Right lobe of liver (tissue), 6 donors: ENCODE results near the gene OPCML. TPM values are rescaled to one million over a fixed set of nuclear protein-coding genes. Genes with fewer than 3 reads are reported as not detected.

Experiments used
- ATAC-seq, 4 donors: fragments of 200-7000 bp; cut with Tn5 transposase; one replicate each; pipeline ENCODE4 v1.9.1; 2020; ENCODE audit warnings: mild to moderate bottlenecking in 4 of 4, moderate library complexity in 4 of 4
- DNase-seq, 3 donors: peaks; one replicate each; pipeline ENCODE4 v3.0.0-alpha.2; 2020
- H3K27ac ChIP-seq, 3 donors: fragments of 200-600 bp; one replicate each; pipeline ENCODE4 v1.8.0; 2022
- H3K27me3 ChIP-seq, 2 donors: fragments of 200-600 bp; one replicate each; pipeline ENCODE4 v1.8.0; 2022
- H3K36me3 ChIP-seq, 4 donors: fragments of 200-600 bp; sonication (generic) in 1 of 4; one replicate each; pipeline versions ENCODE4 v1.5.1 to v1.8.0; 2017 to 2022; ENCODE audit warnings: control low read depth in 1 of 4
- H3K4me1 ChIP-seq, 4 donors: fragments of 200-600 bp; sonication (generic) in 1 of 4; one replicate each; pipeline versions ENCODE4 v1.5.1 to v1.8.0; 2017 to 2022; ENCODE audit warnings: control low read depth in 1 of 4
- H3K4me3 ChIP-seq, 3 donors: fragments of 200-600 bp; one replicate each; pipeline ENCODE4 v1.8.0; 2022
- H3K9me3 ChIP-seq, 4 donors: fragments of 200-600 bp; sonication (generic) in 1 of 4; one replicate each; pipeline versions ENCODE4 v1.5.1 to v1.8.0; 2017 to 2022; ENCODE audit warnings: control low read depth in 1 of 4
- CTCF ChIP-seq, 4 donors: fragments of 200-600 bp in 3 of 4; fragments of 450-650 bp in 1 of 4; IDR thresholded peaks; one replicate each; pipeline versions ENCODE4 v1.5.1 to v1.8.0; 2016 to 2022; ENCODE audit warnings: antibody characterized with exemption in 4 of 4, mild to moderate bottlenecking in 2 of 4
- POLR2A ChIP-seq: fragments of 450-650 bp; IDR thresholded peaks from one replicate; pipeline ENCODE4 v1.6.1; 2017; ENCODE audit warnings: antibody characterized with exemption, mild to moderate bottlenecking
- WGBS: methylation state at CpG from one replicate; pipeline ENCODE4 v1.1.6; 2018; ENCODE audit warnings: low coverage, low lambda C conversion rate; ENCODE audit not compliant: insufficient coverage; ENCODE audit errors: missing lambda C conversion rate; 5-methylcytosine and 5-hydroxymethylcytosine counted together
- intact Hi-C, 2 donors: fragments of 100-400 bp; cut with DNase I; formaldehyde crosslinking; loops; one replicate each; pipeline versions ENCODE4 v1.11.2 to v1.14.1; 2022
- total RNA-seq, 6 experiments: library from RNA; depleted of rRNA in 2 of 6; stranded (reverse); fragments of >200 nt in 2 of 6; fragmentation: NEBNext Ultra II Directional in 3 of 6; extraction: Animal tissue kit (Norgen Biotek cat#: 25700) in 3 of 6; gene quantifications; one replicate each; pipeline versions ENCODE4 v1.1.0 to v1.2.4, GENCODE V29; 2016 to 2023
- donor health status: DM: no; HTN: yes; CAD: no.
- donor health status: DM: no; HTN: no; CAD: no.
- donor health status: DM: no; HTN: no; CAD: no.
- donor health status: DM: no; HTN: yes; CAD: no.
- donor health status: DM: no; HTN: yes; CAD: no.

Gene OPCML
- total RNA-seq, 6 experiments from 2014 or later: 0.11 TPM; not detected in 5

DNA sequence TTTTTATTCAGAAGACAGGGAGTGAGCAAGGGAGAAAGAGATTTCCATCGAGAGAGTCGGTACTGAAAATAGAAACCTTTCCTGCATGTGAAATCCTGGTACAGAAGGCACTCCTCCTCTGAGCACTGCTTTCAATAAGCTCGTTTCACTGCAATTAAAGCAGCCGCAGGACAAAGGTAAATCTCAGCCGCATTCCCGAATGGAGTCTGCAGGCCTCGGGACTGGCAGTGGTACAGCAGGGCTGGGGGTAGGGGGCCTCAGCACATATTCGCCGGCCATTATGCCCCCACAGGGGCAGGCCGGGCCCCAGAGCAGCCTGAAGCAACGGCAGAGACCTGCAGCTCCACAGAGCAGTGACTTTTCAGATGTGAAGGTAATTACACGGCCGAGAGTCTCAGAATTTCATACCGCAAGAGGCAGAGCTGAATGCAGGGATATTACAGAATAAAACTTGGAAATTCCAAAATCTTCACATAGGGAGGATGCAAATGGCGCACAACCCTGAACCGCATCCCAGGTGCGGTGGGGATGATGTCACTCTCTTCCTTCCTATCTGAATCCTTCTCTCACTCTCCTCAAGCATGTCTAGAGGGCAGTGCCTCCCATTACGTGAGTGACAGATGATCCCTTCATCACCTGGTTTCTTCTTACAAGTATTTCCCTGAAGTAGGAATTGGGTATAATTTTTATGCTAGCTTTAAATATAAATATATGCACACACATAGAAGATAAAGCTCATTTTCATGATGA, 622.1 kb downstream of the OPCML start:
- no peak overlapping the region for H3K27ac ChIP-seq
- 84% methylated on average over 7 of the region's 18 CpGs for WGBS
- no peak overlapping the region for H3K4me3 ChIP-seq
- no peaks in the 10 kb centered on the region for H3K4me1 ChIP-seq
- ATAC-seq (no peak), DNase-seq (no peak)
- no peaks in the 10 kb centered on the region for H3K36me3 ChIP-seq
- no peak for TF ChIP-seq CTCF (IDR thresholded peaks at IDR 0.05)
- no peak for TF ChIP-seq POLR2A
- H3K9me3 ChIP-seq: no peaks in the 10 kb centered on the region
- intact Hi-C loops: no loop called here
- H3K27me3 ChIP-seq: no peaks in the 10 kb centered on the region

DNA sequence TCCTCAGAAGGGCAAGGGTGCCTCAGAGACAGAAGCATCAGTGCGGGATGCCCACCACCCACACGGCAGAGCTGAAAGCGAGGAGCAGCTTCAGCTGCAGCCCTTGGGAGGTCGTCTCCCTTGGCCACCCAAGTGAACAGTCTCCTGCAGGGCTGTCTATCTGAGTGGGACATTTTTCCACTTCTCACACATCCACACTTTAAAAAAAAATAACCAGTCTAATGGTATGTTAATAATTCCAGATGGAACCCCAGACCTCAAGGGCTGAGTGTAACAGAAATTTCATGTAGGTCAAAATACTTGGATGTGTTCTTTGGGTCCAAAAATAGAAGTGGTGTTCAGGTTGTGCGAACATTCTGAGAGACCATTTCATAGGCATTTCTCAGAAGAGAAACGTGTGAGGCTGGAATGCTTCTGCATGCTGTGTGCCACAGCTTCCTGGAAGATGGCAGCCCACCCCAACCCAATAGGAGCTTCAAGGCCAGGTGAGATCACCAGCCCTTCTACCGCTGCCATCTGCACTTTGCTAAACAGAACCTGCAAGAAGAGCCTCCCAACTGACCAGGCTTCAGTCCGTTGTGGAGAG, 623.2 kb downstream of the OPCML start:
- Histone ChIP-seq H3K9me3 (no peaks in the 10 kb centered on the region), H3K4me3 (no peak overlapping the region), H3K27ac (no peak overlapping the region), H3K27me3 (no peaks in the 10 kb centered on the region), H3K36me3 (no peaks in the 10 kb centered on the region), H3K4me1 (no peaks in the 10 kb centered on the region)
- no peak for ATAC-seq
- WGBS: no CpG with 5 or more reads among the region's 8 CpGs
- intact Hi-C loops: no loop called here
- no peak for DNase-seq
- TF ChIP-seq CTCF (IDR thresholded peaks at IDR 0.05): no peak
- TF ChIP-seq POLR2A: no peak

GRCh38 chr11:132908414-132908810, 623.9 kb downstream of the OPCML start:
- no peak for DNase-seq
- intact Hi-C loops: no loop called here
- H3K9me3 ChIP-seq: no peaks in the 10 kb centered on the region
- H3K27me3 ChIP-seq: no peaks in the 10 kb centered on the region
- TF ChIP-seq CTCF (IDR thresholded peaks at IDR 0.05) (no peak), POLR2A (no peak)
- no peaks in the 10 kb centered on the region for H3K36me3 ChIP-seq
- ATAC-seq: no peak
- no peaks in the 10 kb centered on the region for H3K4me1 ChIP-seq
- no peak overlapping the region for H3K4me3 ChIP-seq
- 78% methylated on average over 4 of the region's 4 CpGs for WGBS
- no peak overlapping the region for H3K27ac ChIP-seq

DNA sequence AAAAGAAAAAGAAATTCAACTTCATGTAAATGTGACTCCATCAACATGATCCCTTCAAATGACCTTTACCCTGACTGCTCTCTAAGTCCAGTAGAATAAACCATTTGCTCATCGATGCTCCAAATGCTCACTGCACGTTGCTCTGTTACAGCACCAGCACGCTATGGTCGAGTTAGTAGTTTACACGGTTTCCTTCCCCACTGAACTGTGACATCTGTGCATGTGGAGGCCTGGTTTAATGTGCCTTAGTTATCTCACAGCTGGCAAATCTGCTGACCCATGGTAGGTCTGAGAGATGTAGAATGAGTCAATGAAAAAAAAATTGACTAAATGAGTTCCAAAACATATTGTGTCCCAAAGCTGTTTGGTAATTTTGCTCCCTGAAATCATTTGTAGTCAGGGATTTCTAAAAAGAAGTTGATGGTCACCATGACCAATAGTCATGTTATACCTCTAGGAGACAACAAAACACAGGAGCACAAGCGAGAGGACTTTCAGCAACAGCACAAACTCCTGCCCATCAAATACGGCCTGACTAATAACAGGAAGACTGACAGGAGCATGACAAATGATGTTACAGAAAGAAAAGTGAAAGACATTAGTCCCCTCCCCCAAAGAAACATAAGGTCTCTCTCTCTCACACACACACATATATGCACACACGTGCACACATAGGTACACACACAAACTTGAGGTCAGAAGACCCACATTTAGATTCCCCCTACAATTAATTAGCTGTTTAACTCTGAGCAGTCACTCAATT, 624.5 kb downstream of the OPCML start:
- TF ChIP-seq CTCF (IDR thresholded peaks at IDR 0.05): no peak
- TF ChIP-seq POLR2A: no peak
- H3K9me3 ChIP-seq: no peaks in the 10 kb centered on the region
- ATAC-seq (no peak), DNase-seq (no peak)
- no peaks in the 10 kb centered on the region for H3K36me3 ChIP-seq
- intact Hi-C loops: no loop called here
- H3K4me3 ChIP-seq: no peak overlapping the region
- H3K4me1 ChIP-seq: no peaks in the 10 kb centered on the region
- H3K27ac ChIP-seq: no peak overlapping the region
- H3K27me3 ChIP-seq: no peaks in the 10 kb centered on the region
- 84% methylated on average over 8 of the region's 8 CpGs for WGBS
